GM19438 (cell line): Measurements from ENCODE around the gene ARMC12.
"Not testable (repeated sequence)": the region's sequence is repeated elsewhere in the genome, so short reads cannot be mapped to it uniquely, and the experiment has no call there.

ENCODE experiments used
- ATAC-seq: cut with Tn5 transposase; IDR thresholded peaks from one replicate; pipeline ENCODE4 v1.9.1; 2021; ENCODE audit warnings: low read depth; ENCODE audit not compliant: unreplicated experiment

ARMC12 gene

DNA sequence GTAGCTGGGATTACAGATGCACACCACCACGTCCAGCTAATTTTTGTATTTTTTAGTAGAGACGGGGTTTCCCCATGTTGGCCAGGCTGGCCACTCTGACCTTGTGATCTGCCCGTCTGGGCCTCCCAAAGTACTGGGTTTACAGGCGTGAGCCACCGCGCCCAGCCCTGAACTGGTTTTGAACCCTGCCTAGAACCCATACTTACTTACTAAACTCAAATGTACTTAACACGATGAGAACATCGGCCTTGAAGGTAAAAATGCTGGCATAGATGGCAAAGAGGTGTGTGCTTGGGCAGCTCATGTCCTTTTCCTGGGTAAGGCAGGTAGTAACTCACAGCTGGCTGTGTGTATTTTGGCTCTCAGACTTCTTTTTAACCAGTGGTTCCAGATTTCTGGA is 3.2 kb upstream of the ARMC12 start:
- ATAC-seq, result no peak

GRCh38 chr6:35734319-35734718 is 2.5 kb upstream of the ARMC12 start:
- not testable (repeated sequence) for ATAC-seq

DNA sequence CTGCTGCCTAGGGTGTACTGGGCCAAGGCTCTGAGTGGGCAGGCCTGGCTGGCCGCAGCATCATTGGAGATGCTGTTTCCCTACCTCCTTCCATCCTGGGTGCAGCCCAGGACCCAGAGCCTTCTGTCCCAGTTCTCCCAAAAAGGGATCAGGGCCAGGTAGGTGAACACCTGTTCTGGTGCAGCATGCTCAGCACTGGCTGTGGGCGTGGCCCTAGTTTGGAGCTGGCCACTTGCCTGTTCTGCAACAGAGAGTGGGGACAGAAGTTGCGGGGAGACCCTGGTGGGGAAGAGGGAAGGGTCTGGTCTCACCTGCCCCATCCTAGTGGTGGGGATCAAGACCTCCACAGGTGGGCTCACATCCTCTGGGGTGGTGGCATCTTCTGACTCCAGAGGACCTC is 1.4 kb upstream of the ARMC12 start:
- ATAC-seq, result no peak

DNA sequence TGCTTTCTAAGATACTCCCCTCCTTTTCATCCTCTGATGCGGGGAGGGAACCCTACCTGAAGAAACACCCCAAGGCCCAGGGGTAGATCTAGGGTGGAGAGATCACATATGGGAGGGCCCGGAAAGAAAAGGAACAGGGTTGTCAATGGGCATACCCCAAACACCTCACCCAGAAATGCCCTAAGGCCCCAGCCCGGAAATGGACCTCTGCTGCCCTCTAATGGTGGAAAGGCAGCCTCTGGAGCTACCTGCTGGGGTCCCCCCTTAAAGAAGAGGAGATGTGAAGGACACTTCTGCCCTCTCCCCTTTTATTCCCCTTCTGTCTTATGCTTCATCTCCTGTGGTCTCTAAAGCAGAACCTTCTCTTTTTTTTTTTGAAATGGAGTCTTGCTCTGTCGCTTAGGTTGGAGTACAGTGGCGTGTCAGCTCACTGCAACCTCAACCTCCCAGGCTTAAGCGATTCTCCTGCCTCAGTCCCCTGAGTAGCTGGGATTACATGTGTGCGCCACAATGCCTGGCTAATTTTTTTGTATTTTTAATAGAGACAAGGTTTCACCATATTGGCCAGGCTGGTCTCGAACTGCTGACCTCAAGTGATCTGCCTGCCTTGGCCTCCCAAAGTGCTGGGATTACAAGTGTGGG is 458 bp upstream of the ARMC12 start:
- no peak for ATAC-seq

DNA sequence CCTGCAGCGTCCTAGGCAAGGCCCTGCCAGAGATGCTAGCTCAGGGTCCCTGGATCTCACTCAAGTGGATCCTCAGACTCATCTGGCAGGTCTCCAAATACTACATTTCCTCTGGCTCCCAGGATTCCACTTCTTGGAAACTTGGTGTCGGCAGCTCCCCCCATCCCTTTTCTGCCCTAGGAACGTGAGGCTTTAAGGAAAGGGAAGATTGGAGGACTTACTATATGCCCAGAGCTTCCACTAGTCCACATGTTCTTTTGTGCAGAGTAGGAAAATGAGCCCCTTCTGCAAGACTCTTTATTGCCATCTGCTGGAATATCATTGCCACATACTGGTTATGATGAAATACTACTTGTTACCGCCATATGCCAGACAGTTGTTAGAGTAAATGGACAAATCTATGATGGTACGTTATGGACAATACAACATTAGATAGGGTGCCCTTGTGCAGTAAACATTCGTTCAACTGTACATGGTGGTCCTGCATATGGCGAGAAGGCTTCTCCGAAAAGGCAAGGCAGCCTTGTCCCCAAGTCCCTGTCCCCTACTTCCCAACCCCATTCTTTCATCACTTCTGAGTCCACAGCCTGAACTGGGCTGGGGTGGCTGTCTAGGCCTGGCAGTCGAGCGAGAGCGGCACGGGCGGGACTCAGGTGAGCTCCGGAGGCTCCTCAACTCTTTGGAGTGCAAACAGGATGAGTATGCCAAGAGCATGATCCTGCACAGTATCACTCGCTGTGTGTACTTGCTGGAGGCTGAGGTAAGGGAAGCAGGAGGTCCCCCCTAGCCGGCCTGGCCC is 780 bp downstream of the ARMC12 start:
- ATAC-seq, result no peak

- ATAC-seq, result no peak
Observed at GRCh38 chr6:35739645-35740524, 3.1 kb downstream of the ARMC12 start.

- ATAC-seq, result no peak
Observed at GRCh38 chr6:35742842-35743241, 6.0 kb downstream of the ARMC12 start.

DNA sequence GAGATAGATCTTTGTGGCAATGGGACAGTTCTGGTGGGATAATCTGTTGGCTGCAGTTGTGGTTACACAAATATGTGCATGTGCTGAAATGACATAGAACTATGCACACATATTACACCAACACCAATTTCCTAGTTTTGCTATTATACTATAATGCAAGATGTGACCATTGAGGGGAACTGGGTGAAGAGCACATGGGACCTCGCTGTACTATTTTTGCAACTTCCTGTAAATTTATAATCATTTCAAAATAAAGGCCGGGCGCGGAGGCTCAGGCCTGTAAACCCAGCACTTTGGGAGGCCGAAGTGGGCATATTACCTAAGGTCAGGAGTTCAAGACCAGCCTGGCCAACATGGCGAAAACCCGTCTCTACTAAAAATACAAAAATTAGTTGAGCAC is 8.7 kb downstream of the ARMC12 start:
- no peak for ATAC-seq

- no peak for ATAC-seq
Observed at GRCh38 chr6:35746516-35746915, 9.7 kb downstream of the ARMC12 start.

DNA sequence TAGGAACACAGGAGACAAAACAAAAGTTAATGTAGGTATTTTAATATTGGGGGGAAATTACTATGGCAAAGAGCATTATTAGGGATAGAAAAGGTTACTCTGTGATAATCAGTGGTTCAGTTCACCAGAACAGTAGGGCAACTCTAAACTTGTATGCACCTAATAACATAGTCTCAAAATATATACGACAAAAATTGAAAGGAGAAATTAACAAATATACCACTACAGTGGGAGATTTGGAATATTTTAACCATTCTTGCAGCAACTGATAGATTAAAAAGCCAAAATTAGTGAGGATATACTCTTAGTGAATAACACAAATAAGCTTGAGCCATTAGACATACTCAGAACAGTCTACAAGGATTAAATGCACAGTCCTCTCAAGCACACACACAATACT is 11.0 kb downstream of the ARMC12 start:
- ATAC-seq, result no peak

GRCh38 chr6:35750557-35750956 is 13.7 kb downstream of the ARMC12 start:
- ATAC-seq, result no peak

DNA sequence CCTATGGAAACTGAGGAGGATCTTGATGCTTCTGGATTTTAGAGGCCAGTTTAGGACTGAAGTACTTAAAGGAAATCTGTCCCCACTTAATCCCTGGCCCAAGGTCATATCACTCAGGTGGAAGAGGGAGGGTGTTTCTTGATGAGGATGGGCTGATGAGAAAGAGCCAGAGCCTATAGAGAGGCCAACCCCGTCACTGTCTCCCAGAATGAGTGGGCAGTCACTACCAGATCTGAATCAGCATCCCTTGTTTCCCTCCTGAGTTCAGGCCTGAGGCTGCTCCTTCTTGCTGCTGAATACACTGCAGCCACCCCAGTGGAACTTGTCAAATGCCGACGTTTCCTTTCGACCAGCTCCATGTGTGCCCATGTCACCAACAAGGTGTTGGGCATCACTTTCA is 14.8 kb downstream of the ARMC12 start:
- no peak for ATAC-seq

- ATAC-seq, result no peak
Observed at GRCh38 chr6:35752330-35752729, 15.5 kb downstream of the ARMC12 start.

DNA sequence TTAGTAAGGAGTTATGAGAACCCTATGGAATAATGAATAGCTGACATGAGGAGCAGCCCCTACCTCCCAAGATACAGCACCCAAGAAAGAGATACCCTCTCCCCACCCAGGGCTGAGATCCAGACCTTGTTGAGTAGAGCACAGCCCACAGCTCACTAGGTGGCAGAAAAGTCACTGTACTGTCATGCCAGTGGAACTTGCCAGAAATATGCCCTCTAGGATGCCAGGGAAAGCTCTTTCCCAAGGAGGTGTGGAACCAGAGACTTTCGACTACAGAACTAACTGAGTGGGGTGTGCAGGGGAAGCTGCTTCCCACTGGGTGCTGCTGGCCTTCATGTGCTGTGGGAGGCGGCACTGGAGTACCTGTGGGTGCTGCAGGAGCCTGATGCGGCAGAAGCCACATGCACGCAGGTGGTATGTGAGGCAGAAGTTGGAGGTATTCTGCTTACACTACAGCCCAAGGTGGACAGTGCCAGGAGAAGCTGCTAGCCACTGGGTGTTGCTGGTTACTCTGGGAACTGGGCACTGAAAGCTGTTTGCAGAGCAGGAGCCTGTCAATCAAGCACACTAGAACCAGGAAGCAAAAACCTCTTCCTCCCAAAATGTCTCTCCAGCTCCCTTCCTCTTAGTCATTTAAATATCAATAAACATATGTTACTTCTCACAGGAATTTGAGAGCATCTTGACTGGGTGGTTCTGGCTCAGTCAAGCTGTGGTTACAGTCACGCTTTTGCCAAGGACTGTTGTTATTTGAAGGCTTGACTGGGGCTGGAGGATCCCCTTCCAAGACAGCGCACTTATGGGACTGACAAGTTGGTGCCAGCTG is 17.8 kb downstream of the ARMC12 start:
- ATAC-seq, result no peak

DNA sequence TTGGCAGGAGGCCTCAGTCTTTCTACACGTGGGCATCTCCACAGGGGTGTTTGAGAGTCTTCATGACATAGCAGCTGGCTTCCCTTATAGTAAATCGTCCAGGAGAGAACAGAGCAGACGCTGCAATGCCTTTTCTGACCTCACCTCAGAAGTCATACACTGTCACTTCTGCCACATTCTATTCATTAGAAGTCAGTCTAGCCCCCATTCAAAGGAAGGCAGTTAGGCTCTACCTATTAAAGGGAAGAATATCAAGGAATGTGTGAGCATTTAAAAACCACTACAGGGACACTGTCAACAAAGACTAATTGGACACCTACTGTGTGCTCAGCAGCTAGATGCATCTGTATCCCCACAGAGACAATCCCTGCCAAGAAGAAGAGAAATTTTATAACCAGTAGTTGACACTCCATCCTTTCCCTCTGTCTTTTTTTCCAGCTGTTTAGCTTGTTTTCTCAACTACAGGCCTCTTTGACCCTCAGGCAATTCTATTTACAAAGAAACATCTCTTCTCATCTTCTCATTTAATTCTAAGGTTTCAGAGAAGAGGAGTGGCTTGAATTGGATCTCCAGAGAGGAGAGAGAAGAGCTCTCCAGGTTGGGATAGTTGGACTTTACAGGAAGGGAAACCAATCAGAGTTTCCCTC is 18.6 kb downstream of the ARMC12 start:
- no peak for ATAC-seq

- ATAC-seq, result no peak
Observed at GRCh38 chr6:35757456-35758123, 20.8 kb downstream of the ARMC12 start.

DNA sequence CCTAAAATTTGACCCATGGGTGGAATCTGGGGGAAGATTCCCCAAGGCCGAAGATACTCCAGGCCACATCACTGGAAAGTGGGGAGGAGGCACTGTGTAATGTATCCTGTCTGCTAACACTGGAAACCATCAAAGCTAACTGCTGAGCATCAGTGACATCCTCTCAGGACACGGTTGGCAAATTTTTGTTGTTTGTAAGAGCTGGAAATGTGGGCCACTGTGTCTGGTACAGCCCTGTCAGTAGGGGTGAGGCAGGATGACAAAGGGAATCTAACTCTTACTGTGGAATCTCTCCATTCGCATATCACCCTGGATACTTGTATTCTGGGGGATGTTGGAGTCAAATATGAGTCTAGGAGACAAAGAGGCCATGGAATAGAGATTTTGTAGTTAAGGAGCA is 22.6 kb downstream of the ARMC12 start:
- no peak for ATAC-seq

DNA sequence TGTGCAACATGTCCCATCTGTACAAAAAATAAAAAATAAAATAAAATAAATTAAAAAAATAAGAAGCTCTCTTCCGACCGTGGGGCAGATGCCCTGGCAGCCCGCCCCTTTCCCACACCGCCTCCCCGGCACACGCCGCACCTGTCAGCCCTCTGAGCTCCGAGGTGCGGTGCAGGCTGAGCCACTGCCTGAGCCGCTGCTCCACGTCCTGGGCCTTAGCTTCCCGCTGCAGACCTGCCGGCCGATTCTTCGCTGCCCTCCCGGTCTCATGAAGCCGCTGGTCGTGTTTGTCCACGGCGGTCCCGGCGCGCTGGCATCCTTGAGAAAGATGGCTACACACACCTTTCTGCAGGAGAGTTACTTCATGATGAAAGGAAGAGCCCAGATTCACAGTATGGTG is 28.9 kb downstream of the ARMC12 start:
- ATAC-seq, result no peak

- ATAC-seq, result no peak
Observed at GRCh38 chr6:35769211-35769610, 32.4 kb downstream of the ARMC12 start.

- no peak for ATAC-seq
Observed at GRCh38 chr6:35771343-35771627, 34.5 kb downstream of the ARMC12 start.
